HT-29 (cell line): ENCODE data around the gene ZNF576. TPM values are rescaled to one million over a fixed set of nuclear protein-coding genes. Genes with fewer than 3 reads are reported as not detected.
"Not testable (repeated sequence)": the region's sequence is repeated elsewhere in the genome, so short reads cannot be mapped to it uniquely, and the experiment has no call there.

Experiments used
- DNase-seq: peaks from one replicate; pipeline ENCODE4 v3.0.0-alpha.2; 2015; ENCODE audit warnings: low spot score
- total RNA-seq: library from RNA; depleted of rRNA; stranded (reverse); fragments of >200 nt; shearing (Covaris generic); gene quantifications from 2 replicates; pipeline ENCODE4 v1.2.3, GENCODE V29; 2014

The ZNF576 gene
- total RNA-seq, 1 experiment from 2014 or later, result 29.6 TPM

DNA sequence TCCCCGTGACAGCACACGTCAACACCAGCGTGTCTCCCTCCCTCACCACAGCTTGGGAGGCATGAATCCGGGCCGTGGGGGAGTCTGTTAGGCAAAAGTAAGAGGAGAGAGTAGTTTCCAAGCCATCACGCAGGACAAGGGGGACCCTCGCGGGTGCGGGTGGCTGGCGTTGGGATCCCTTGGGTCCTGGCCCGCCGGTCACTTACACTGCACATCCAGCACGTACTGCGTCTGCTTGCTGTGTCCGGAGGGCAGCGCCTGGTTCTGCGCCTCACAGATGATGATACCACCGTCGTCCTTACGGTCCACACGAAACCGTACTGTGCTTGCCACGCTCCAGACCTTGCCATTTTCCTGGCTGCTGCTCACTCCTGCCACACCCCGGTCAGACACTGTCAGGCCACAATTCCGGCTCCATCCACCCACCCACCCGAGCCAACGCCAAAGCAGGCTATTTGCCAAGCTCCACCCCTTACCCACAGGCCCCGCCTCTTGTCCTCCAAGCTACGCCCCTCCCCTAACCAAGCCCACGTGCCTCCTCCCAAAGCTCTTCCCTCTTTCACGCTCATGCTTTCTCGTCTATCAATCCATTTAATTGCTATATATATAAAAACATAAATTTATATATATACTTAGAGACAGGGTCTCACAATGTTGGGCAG, 29.7 kb downstream of the ZNF576 start:
- DNase-seq, result peak; percentile 91

DNA sequence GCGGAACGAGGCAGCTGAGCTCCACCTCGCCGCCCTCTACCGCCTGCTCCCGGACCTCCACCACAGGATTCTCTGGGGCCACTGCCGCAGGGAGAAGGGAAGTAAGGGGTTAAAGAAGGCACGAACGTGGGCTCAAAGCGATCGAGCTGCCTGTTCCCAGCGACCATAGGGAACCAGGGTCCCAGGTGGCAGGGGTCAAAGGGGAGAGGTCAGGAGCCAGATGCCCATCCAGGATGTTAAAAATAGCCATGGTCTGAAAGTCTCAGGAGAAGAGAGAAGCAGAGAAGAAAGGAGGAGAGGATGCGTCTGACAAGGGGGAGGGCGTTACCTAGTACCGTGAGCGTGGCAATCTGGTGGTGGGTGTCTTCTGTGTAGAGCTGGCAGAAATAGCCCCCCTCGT, 30.4 kb downstream of the ZNF576 start:
- no peak for DNase-seq

DNA sequence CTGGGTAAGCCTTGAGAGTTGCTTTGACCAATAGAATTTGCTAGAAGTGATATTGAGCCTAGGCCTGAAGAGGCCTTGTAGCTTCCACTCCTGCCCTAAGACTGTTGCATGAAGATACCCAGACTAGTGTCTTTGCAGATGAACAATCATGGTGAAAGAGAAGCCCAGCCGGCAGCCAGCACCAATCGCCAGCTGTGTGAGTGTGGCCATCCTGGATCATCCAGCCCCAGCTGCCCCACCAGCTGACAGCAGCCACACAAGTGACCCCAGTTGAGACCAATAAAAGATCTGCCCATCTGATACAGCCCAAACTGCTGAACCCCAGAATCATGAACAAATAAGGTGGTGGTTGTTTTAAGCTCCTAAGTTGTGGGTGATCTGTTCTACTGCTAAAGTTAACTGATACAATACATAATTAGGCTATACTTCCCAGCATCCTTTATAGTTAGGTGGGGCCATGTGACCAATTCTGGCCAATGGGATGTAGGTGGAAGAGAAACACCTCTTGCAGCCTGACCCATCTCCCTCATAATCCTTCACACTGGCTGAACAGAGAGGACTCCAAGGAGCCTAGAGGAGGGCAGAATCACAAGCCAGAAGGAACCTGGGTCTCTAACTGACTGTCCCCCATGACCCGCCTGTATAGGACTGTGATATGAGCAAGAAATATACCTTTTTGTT, 32.4 kb downstream of the ZNF576 start:
- DNase-seq, result no peak

DNA sequence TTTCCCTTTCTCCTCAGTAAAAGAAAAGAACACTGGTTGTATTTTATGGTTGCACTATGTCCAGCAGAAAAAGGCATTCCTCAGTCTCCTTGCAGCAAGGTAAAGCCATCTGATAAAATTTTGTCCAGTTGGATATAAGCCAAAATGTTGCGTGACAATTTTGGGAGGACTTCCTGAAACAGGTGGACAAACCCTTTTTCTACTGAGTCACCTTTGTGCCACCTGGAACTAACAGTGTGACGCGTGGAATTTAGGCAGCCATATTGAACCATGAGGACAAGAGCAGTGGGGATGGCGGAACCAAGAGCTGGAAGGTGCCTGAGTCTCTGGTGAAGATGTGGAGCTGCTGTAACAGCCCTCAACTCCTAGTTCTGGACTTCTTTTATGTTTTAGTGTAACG, 35.1 kb downstream of the ZNF576 start:
- no peak for DNase-seq

DNA sequence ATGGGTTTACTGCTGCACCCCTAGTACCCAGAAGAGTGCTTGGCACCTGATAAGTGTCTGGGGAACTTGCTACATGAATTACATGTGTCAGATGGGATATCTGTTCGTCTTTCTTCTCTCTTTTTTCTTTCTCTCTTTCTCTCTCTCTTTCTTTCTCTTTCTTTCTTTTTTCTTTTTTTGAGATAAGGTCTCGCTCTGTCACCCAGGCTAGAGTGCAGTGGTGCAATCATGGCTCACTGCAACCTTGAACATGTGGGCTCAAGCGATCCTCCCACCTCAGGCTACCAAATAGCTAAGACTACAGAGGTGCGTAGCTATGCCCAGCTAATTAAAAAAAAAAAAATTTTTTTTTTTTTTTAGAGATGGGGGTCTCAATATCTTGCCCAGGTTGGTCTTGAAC, 37.1 kb downstream of the ZNF576 start:
- no peak for DNase-seq

DNA sequence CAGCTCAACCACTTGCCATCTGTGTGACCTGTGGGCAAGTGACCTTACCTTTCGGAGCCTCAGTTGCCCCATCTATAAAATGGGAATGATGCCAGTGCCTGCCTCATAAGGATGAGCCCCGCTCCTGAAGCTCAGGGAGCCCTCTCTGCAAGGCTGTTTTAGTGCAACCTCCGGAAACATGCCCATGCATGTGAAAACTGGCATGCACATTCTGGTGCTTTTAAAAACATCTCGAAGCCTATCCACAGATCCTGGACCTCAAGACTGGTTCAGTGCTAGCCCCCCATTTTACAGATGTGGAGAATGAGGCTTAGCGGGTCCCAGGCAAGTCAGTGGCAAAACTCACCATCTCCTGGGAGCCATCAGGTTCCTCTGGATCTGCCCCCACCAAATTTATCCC, 37.7 kb downstream of the ZNF576 start:
- no peak for DNase-seq

DNA sequence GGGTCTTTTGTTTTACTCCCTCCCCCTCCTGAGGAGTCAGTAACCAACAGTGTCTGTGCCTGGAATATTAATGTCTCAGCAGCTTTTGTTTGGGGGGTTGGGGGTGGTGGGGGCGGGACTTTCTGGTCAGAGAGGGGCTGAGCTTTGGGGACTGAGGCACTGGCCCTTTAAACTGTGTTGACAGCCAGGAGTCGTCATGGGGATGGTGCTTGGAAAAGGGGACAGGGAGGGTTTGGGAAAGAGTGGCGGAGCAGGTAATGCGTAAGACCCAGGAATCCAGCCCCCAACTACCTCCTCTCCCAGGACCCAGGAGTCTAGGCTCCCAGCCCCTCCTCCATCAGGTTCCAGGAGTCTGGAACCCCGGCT, 38.1 kb downstream of the ZNF576 start:
- no peak for DNase-seq

DNA sequence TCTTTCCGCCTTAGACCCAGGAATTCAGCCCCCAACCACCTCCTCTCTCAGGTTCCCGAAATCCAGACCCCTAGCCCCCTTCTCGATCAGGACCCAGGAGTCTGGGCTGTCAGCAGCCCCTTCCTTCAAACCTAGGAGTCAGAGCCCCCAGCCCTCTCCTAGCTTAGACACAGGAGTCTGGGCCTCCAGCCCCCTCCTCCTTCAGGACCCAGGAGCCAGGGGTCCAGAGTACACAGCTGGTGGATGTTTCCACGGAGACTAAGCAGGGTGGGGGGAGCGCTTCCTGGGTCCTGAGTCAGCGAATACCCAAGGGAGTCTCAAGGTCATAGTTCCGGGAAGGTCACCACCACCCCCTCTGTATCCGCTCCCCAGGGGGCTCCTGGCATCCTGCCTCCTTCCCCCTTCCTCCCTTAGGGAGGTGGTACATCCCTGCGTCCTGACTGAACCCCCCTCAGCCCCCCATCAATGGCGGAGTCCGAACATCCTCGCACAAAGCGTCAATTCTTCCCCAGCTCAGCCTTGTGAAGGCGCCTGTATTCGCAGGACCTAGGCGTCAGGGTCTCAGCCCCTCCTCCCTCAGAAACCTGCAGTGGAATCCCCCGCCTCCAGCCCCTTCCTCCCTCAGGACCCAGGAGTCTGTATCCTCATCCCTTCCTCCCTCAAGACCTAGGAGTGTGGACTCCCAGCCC, 38.6 kb downstream of the ZNF576 start:
- no peak for DNase-seq

DNA sequence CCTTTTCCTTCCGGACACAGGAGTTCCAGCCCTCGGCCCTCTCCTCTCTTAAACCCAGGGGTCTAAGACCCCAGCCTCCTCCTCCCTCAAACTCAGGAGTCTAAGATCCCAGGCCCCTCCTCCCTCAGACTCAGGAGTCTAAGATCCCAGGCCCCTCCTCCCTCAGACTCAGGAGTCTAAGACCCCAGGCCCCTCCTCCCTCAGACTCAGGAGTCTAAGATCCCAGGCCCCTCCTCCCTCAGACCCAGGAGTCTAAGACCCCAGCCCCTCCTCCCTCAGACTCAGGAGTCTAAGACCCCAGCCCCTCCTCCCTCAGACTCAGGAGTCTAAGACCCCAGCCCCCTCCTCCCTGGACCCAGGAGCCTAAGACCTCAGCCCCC, 39.2 kb downstream of the ZNF576 start:
- DNase-seq, result not testable (repeated sequence)

DNA sequence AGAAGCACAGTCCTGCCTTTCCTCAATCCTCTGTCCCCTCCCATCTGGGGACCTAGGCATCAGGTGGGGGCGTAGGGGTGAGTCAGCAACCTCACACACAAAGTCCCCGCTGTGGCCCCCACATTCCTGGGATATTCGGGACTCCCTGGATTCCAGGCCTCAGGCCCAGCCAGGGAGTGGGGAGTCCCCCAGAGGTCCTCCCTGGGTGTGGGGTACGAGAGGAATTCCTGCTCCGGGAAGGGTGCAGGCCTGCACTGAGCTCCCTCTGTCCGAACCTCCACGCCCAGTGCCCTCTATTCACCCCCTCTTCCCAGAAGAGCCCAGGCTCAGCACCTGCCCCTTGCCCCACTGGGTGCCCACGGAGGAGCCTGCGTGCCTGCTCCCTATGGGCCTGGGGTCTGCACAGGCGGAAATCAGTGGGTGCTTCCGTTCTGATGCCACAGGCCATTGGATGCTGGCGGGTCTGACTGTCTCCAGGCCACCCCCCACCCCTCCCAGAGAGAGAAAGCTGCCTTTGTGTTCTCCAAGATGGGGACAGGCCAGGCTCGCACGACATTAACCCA, 39.8 kb downstream of the ZNF576 start:
- no peak for DNase-seq

DNA sequence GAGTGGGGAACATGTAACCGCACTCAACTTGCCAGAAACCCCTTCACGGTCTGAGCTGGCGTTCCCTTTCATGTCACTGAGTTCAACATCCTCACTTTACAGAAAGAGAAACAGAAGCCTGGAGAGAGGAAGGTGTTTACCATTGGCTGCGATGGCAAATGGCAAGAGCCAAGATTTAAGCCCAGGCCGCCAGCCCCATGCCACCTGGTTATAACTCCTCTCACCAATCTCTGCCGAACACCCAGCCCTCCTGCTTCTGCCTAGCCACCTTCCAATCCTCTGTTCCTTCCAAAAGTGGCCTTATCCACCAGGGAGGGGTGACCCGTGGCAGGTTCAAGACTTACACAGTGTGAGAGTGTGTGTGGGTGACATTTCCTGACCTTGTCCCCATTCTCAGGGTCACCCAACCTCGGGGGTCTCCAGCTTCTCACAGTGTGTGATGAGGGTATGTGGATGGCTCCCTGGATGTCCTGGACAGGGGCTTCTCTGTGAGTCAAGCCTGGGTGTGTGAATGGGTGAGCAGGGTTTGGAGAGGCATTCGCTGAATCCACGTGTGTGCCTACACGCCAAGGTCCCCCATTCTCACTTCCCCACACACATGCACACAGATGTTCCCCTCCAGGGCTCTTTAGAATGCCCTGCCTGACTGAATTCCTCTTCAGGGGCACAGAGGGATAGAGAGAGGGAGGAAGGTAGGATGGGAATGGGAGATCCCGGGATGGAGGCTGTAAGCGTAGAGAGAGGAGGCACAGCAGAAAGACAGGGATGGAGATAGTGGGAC, 42.0 kb downstream of the ZNF576 start:
- no peak for DNase-seq

DNA sequence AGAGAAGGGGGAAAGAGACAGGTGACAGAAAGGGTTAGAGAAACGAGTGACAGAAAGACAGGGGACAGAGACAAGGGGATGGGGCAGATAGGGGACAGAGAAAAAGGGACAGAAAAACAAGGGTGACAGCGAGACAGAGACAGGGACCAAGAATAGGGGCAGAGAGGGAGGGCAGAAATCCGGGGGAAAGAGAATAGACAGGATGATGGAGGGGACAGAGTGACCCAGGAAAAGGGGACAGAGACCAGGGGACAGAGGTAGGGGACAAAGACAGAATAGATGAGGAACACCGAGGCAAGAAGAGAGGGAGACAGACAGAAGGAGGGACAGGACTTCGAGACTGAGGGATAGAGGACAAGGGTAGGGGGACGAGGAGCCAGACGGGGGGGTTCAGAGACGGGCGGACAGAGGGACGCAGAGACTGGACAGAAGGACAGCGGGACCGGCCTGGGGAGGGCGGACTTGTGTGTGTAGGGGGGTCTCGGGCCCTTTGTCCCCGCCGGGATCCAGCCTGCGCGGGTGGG, 42.7 kb downstream of the ZNF576 start:
- no peak for DNase-seq

DNA sequence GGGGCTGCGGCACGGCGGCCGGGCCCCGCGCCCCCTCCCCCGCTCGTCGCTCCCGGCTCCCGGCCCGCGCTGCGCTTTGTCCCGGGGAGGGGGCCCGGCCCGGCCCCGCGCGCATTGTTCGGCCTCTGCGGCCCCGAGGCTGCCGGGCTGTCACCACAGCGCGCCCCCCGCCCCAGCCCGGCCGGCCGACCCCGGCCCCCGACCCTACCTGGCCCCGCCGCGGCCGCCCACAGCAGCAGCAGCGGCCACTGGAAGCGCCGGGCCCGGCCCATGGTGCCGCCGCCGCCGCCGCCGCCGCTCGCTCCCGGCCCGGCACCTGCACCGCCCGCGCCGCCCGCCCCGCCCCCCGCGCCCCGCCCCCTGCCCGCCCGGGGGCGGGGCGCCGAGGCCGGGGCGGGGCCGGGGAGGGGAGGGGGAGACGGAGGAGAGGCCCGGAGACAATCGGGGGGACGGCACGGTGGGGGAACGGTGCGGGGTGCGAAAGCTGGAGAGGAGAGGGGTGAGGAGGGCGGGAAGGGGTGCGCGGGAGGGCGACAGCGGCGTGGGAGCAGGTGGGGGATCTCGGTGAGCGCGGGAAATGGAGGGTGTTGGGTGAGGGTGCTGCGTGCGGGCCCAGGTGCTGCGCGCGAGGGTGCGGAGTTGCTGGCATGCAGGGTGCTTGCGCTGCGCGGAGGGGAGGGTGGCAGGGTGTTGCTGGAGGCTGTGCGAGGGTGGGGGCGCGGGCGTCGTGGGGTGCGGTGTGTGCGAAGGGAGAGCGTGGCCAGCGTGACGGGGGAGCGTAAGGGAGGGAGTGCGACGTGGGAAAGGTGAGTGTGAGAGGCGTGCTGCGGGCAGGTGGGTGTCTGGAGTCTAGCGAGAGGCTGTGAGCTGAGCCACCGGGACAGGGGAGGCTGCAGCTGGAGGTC, 43.4 kb downstream of the ZNF576 start, which contains the start of gene CADM4:
Gene CADM4 (minus strand): TSS at position 332 of the 905 bp plus-strand sequence. CDS start 60 bp downstream, at position 272.
- no peak for DNase-seq

DNA sequence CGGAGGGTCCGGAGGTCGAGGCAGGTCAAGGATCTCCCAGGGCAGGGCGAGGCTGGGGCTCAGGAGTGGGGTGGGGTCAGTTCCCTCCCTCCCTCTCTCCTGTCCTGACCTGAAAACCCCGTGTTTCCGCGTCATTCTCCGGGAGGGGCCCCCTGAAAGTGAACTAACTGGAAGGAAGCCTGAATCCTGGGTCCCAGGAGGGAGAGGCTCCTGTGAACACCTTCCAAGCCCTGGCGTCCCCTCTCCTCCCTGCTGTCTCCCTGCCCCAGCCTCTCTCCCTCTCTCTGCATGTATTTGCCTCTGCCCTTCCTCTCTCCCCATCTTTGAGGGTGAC, 44.0 kb downstream of the ZNF576 start:
- no peak for DNase-seq

DNA sequence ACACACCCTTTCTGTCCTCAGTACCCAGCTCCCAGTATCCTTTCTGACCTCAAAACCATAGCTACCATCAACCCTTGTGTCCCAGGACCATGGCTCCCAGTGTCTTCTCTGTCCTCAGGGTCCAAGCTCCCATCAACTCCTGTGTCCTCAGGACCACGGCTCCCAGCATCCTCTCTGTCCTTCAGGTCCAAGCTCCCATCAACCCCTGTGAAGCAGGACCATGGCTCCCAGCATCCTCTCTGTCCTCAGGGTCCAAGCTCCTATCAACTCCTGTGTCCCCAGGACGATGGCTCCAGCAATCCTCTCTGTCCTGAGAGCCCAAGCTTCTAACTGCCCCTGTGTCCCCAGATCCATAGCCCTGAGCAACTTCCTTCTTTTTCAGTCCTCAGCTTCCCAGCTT, 44.9 kb downstream of the ZNF576 start:
- DNase-seq, result no peak

DNA sequence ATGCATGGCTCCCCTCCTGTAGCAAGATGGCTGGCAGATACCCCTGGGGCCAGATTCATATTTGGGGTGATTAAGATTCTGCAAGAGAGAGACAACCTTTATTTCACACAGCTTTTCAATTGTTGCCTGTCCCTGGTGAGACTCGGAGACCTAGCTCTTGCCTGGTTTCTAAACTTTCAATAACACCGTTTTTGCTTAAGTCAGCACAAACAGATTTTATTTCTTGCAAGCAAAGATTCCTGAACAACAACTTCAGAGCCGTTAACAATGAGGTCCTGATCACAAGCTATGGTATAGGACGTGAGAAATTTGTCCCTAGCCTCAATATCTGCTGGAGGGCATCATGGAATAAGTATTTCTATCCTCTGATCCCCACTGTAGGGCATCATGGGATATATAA, 46.1 kb downstream of the ZNF576 start:
- no peak for DNase-seq

DNA sequence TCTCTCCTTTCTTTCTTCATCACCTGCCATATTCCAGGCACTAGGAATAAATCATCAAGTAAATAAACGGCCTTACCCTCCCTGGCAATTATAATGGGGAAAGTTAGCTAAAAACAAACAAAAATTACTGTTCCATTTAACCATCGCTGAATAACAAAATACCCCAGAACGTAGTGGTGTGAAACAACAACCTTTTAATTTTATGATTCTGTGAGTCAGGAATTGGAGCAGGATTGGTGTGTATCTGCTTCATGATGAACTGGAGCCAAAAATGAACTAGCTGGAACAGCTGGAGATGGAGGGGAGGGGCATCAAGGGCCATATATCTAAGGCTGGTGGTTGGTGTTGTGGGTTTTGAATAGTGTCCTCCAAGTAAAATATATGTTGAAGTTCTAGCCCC, 46.9 kb downstream of the ZNF576 start:
- DNase-seq, result no peak

DNA sequence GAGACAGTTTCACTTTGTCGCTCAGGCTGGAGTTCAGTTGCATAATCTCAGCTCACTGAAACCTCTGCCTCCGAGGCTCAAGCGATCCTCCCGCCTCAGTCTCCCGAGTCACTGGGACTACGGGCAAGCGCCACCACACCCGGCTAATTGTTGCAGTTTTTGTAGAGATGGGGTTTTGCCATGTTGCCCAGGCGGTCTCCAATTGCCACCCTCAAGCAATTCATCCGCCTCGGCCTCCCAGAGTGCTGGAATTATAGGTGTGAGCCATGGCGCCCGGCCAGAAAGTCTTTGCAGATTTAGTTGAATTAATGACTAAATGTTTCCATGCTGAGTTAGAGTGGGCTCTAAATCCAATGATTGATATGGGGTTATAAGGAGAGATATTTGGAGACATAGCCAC, 47.8 kb downstream of the ZNF576 start:
- DNase-seq, result no peak

DNA sequence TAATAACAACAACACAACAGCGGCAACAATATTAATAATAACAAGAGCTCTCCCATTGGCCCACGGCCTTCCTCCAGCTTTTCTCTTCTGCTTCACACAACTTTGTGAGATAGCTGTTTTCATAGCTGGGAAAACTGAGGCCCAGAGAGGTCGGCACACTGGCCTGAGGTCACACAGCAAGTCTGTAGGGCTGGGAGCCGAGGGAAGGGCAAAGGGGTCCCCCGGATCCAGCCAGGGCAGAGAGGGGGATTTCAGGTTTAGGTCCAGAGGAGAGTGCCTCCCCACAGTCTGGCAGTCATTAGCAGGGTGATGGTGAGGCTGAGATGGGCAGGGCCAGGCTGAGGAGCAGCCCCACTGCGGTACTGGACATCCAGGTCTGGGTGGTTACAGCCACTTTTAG, 52.2 kb downstream of the ZNF576 start:
- DNase-seq, result no peak

DNA sequence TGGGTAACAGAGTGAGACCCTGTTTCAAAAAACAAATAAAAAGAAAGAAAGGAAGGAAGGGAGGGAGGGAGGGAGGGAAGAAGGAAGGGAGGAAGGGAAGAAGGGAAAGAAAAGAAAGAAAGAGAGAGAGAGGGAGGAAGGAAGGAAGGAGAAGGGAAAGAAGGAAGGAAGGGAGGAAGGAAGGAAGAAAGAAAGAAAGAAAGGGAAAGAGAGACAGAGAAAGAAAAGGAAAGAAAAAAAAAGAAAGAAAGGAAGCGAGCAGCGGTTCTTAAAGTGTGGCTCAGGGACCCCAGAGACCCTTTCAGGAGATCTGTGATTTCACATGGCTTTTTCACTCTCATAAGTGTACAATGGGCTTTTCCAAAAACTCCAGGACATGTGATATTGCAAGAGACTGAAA, 53.1 kb downstream of the ZNF576 start:
- DNase-seq, result no peak

DNA sequence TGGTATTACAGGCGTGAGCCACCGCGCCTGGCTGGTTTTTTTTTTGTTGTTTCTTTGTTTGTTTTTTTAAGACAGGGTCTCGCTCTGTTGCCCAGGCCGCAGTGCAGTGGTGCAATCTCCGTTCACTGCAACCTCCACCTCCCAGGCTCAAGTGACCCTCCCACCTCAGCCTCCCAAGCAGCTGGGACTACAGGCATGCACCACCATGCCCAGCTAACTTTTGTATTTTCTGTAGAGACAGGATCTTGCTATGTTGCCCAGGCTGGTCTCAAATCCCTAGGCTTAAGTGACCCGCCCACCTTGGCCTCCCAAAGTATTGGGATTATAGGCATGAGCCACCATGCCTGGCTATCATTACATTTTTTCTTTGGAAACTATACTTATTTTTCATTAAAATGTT, 53.9 kb downstream of the ZNF576 start:
- DNase-seq, result not testable (repeated sequence)
